ENCODE data around the gene FAF1.

GRCh38 chr1:50949286-50949982 lies 10.6 kb downstream of the FAF1 start:
- no peak for TF ChIP-seq CTCF (conservative IDR thresholded peaks at IDR 0.05 in 1 of 2, IDR thresholded peaks at IDR 0.05 in 1 of 2; ENCODE audit: low read depth in 1 of 2, low read length in 2 of 2)
- TF ChIP-seq EZH2 (IDR thresholded peaks at IDR 0.05; ENCODE audit: low read length, missing control alignments) = no peak
